Fibroblast of mammary gland (primary cell): ENCODE results near the gene CCNL1.

Experiments
- DNase-seq: peaks from one replicate; pipeline ENCODE4 v3.0.0-alpha.2; 2010; ENCODE audit warnings: low read depth
- H3K4me3 ChIP-seq: 2 replicates; pipeline ENCODE4 v1.5.1; 2011; ENCODE audit warnings: low read depth, mild to moderate bottlenecking, low read length, moderate library complexity; ENCODE audit not compliant: control insufficient read depth
- CTCF ChIP-seq: conservative IDR thresholded peaks from 2 replicates; pipeline ENCODE4 v1.5.1; 2011; ENCODE audit warnings: low read depth, low read length, inconsistent platforms; ENCODE audit not compliant: control insufficient read depth, insufficient read depth

Gene CCNL1

DNA sequence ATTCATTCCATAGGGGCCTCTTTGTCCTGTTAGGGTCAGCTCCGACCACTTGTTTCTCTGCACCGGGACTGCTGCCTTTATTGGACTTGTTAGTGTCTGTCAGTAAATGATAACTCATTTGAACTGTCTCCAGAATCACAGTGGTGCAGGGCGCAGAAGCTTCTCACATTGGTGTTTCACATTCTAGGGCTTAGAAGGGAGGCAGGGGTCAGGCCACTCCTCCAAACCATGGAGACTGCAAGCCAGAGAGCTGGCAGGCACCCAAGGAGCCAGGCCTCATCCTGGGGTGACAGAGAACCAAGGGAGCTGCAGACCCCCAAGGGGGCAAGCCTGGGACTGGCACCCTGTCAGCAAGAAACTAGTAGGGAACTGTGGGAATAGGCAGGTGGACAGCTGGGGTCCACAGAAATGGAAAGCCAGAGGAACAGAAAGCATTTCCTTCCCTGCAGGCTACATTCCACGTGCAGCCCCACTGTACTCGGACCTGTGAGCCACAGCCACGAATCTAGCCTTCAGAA lies 49.1 kb downstream of the CCNL1 start:
- DNase-seq: no peak
- no peak overlapping the region for H3K4me3 ChIP-seq
- no peak for TF ChIP-seq CTCF

GRCh38 chr3:157109267-157110141 lies 50.4 kb downstream of the CCNL1 start:
- no peak for DNase-seq
- TF ChIP-seq CTCF: no peak
- no peak overlapping the region for H3K4me3 ChIP-seq

DNA sequence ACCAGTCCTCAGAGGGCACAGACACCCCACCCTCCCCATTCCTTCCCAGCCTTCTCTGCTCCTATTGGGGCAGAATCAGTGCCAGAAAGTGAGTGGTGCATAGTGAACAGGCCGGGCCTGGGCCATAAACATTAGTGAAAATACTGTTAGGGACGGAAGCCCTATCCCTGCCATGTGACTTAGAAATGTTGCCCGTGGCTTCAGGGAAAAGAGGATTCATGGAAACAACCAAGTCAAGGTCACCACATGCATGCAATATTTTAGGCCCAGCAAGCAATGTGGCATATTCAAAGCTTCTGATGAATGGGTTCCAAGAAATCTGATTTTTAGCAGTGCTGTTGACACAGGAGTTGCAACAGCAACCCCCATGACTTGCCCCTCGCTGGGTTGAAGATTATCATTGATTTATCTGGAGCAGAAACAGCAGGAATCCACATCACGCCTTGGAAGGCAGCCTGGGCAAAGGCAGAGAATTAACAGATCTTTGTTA lies 52.3 kb downstream of the CCNL1 start:
- H3K4me3 ChIP-seq: no peak overlapping the region
- TF ChIP-seq CTCF: no peak

GRCh38 chr3:157107037-157107436 lies 52.9 kb downstream of the CCNL1 start:
- DNase-seq: no peak
- H3K4me3 ChIP-seq: no peak overlapping the region
- TF ChIP-seq CTCF: no peak

More for the DNA sequence above, 52.3 kb downstream of the CCNL1 start:
- no peak for DNase-seq

GRCh38 chr3:157104928-157105652 lies 54.9 kb downstream of the CCNL1 start:
- no peak for DNase-seq
- no peak for TF ChIP-seq CTCF
- H3K4me3 ChIP-seq: no peak overlapping the region

GRCh38 chr3:157104521-157104920 lies 55.4 kb downstream of the CCNL1 start:
- TF ChIP-seq CTCF: no peak
- H3K4me3 ChIP-seq: no peak overlapping the region
- peak; percentile 72 for DNase-seq
